Activated gamma-delta T cell treated with anti-CD3 and anti-CD28 coated beads, Interleukin-2, amount 50 U/mL, for 16 hours (primary cell): ENCODE data around the gene MORN4.
A peak's percentile ranks its signal among the peaks of the same experiment; 100 is the strongest.

Experiments
- DNase-seq: peaks from one replicate; pipeline ENCODE4 v3.0.0-alpha.2; 2020; ENCODE audit warnings: low read depth

Gene MORN4

GRCh38 chr10:97573672-97574071, 59.6 kb downstream of the MORN4 start:
- no peak for DNase-seq

GRCh38 chr10:97573021-97573420, 60.3 kb downstream of the MORN4 start:
- no peak for DNase-seq

GRCh38 chr10:97572214-97572989, 60.9 kb downstream of the MORN4 start, which contains the start of gene ANKRD2:
TSS of gene ANKRD2 (plus strand) at chr10:97572779. CDS start at chr10:97572789, 10 bp downstream.
- DNase-seq, result peak; percentile 19

GRCh38 chr10:97571622-97572021, 61.7 kb downstream of the MORN4 start:
- no peak for DNase-seq

- DNase-seq, result no peak
These were observed 62.4 kb downstream of the MORN4 start for GRCh38 chr10:97570789-97571471.

GRCh38 chr10:97570146-97570788, 63.0 kb downstream of the MORN4 start:
- DNase-seq, result no peak

GRCh38 chr10:97567891-97568290, 65.4 kb downstream of the MORN4 start:
- no peak for DNase-seq

- no peak for DNase-seq
These were observed 66.8 kb downstream of the MORN4 start for GRCh38 chr10:97566336-97566996.

- DNase-seq, result no peak
These were observed 68.5 kb downstream of the MORN4 start for GRCh38 chr10:97564776-97565175.
